Activated effector memory CD4-positive, alpha-beta T cell treated with anti-CD3 and anti-CD28 coated beads, Interleukin-2, amount 50 U/mL, for 16 hours (primary cell): ENCODE measurements around the gene PELO.
A peak's percentile ranks its signal among the peaks of the same experiment; 100 is the strongest.
"Not testable (repeated sequence)": the region's sequence is repeated elsewhere in the genome, so short reads cannot be mapped to it uniquely, and the experiment has no call there.

Source experiments
- DNase-seq: peaks from one replicate; pipeline ENCODE4 v3.0.0-alpha.2; 2020

The PELO gene

DNA sequence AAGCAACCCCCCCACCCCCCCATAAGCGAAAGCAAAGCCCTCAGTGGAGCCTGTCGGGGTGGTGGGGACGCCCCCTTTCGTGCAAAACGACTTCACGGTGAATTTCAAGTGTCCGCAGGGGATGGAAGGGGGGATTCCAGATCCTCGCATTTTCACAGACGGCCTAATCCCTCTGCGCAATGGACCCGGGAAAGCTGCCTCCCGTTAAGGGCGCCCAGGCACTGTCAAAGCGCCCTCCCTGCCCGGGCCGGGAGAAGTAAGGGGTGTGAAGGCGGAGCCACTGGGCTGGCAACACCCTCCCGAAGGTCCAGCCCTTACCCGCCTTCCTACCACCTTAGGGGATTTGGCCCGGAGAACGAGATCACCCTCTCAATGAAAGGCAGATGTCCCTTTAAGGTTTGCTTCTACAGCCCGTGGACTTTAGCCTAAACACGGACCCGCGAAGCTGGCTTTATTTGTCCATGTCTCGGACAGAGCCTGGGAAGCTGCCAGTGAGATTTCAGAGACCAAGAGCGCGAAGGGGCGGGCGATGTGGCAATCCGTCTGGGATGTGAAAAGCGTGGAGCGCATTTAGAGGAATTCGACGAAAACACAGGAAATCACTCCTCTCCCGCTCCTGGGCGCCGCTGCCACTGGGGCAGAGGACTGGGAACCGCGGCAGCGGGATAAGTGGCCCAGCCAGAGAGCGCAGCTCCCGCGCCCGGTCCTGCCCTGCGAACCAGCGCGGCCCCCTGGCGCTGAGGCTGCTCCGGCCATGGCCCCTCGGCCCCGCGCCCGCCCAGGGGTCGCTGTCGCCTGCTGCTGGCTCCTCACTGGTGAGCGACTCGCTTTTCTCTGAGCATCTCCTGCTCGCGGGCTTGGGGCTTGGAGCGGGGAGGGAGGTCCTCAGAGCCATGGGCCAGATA lies at the start of gene PELO, which contains the start of gene ITGA1:
Gene PELO (plus strand): TSS at position 317 of the 905 bp plus-strand sequence. CDS start 12,479 bp downstream, outside the sequence.
Gene ITGA1 (plus strand): TSS at position 317 of the 905 bp plus-strand sequence. CDS start 438 bp downstream, at position 755.
- DNase-seq, result peak; percentile 82

- DNase-seq, result no peak
These were observed 49.6 kb upstream of the PELO start for GRCh38 chr5:52738095-52738506.

DNA sequence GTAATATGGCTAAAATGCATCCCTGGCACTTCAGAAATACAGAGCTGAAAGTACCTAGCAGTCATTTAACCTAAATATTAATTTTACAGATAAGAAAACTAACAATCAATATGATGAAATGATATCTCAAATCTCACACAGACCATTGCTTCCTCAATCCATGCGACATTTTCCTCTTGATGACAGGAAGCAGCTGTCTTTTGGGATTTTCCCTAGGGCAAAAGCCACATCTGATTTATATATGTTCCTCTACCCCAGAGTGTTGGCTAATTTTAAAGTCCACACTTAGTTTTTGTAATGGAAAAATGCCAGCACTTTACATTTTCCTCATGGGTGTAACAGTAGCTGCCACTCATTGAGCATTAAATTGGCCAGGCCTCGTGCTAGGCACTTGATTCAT lies 47.7 kb upstream of the PELO start:
- no peak for DNase-seq

GRCh38 chr5:52743012-52743411 lies 44.7 kb upstream of the PELO start:
- no peak for DNase-seq

GRCh38 chr5:52743529-52743928 lies 44.2 kb upstream of the PELO start:
- no peak for DNase-seq

GRCh38 chr5:52743970-52744369 lies 43.7 kb upstream of the PELO start:
- DNase-seq, result peak; percentile 66

DNA sequence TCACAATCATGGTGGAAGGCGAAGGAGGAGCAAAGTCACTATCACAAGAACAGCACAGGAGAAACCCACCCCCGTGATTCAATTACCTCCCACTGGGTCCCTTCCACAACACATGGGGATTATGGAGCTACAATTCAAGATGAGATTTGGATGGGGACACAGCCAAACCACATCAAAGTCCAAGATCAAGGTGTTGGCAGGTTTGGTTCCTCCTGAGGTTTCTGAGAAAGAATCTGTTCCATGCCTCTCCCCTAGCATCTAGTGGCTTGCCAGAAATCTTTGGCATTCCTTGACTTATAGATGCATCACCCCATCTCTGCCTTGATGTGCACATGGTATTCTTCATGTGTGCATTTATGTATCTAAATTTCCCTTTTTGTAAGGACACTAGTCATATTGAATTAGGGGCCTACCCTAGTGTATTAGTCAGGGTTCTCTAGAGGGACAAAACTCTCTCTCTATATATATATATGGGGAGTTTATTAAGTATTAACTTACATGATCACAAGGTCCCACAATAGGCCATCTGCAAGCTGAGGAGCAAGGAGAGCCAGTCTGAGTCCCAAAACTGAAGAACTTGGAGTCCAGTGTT lies 42.8 kb upstream of the PELO start:
- DNase-seq, result not testable (repeated sequence)

DNA sequence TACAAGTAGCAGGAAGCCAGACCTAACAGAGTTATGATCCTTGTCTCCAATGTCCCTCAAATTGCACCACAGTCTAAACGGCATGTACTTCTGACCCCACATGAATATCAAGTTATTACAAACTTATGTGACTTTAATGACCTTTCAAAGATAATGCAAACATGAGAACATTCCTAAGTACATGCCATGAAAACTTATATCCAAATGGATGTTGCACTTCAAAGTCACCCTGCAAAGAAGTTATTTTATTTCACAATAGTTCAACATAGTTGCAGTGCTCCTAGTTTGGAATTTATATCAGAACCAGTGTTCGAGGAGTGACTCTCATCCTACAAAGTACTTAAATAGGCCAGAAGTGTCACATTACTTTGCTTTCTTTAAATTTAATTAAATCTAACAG lies 41.2 kb upstream of the PELO start:
- no peak for DNase-seq

GRCh38 chr5:52748590-52748989 lies 39.1 kb upstream of the PELO start:
- DNase-seq, result no peak

GRCh38 chr5:52749666-52750065 lies 38.0 kb upstream of the PELO start:
- no peak for DNase-seq

- DNase-seq, result no peak
These were observed 36.6 kb upstream of the PELO start for GRCh38 chr5:52751137-52751536.

DNA sequence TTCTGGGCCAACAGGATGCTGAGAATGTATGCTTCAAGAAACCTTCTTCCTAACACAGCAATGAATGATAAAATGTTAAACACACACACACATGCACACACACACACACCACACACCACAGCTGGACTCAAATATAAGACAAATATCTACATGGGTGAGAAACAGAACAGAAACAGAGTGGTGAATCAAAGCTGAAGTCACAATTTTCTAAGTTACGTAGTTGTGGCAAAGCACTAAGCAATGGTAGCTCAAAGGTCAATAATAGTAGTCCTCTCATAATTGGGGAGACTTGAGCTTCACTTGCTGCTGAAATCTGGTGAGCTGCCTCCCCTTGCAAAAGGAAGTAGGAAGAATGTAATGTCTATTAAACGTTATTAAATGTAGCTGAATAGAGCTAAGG lies 33.7 kb upstream of the PELO start:
- DNase-seq, result no peak

- no peak for DNase-seq
These were observed 30.2 kb upstream of the PELO start for GRCh38 chr5:52757527-52757926.

- no peak for DNase-seq
These were observed 29.7 kb upstream of the PELO start for GRCh38 chr5:52758014-52758413.

GRCh38 chr5:52759331-52759730 lies 28.4 kb upstream of the PELO start:
- no peak for DNase-seq

- no peak for DNase-seq
These were observed 26.9 kb upstream of the PELO start for GRCh38 chr5:52760695-52761366.

GRCh38 chr5:52767217-52767743 lies 20.4 kb upstream of the PELO start:
- no peak for DNase-seq

GRCh38 chr5:52767766-52768480 lies 19.8 kb upstream of the PELO start:
- no peak for DNase-seq

DNA sequence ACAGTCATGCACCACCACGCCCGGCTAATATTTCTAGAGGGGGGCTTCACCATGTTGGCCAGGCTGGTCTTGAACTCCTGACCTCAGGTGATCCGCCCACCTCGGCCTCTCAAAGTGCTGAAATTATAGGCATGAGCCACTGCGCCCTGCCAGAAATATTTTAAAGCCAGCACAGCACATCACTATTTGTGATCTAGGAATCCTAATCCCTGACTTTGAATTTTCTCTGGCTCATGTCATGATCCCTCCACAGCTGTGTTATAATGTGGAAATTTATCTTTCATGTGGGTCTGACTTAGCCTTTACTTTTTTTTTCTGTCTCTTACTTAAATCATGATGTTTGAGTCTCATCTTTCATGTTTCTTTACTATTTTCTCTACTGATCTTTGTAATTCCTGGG lies 18.7 kb upstream of the PELO start:
- DNase-seq, result no peak

- no peak for DNase-seq
These were observed 17.3 kb upstream of the PELO start for GRCh38 chr5:52770287-52770939.

GRCh38 chr5:52771343-52772039 lies 16.2 kb upstream of the PELO start:
- DNase-seq, result peak; percentile 70

GRCh38 chr5:52772668-52773067 lies 15.0 kb upstream of the PELO start:
- no peak for DNase-seq
